CD4-positive, alpha-beta memory T cell (primary cell): ENCODE measurements around the gene LRIT2. TPM values are rescaled to one million over a fixed set of nuclear protein-coding genes. Genes with fewer than 3 reads are reported as not detected.

Source experiments
- CTCF ChIA-PET: fragments of 350-600 bp; sonication (Branson Sonifier 250); formaldehyde crosslinking; loops from one replicate; lab custom pipeline; 2021; ENCODE audit warnings: inconsistent platforms; ENCODE audit not compliant: partially characterized antibody; lab: Charles Lee
- POLR2A ChIA-PET: fragments of 350-600 bp; sonication (Branson Sonifier 250); formaldehyde crosslinking; loops from one replicate; lab custom pipeline; 2021; ENCODE audit not compliant: partially characterized antibody; lab: Charles Lee
- DNase-seq, 5 donors: peaks; one replicate each; pipeline versions ENCODE4 v3.0.0 to v3.0.0-alpha.2; 2020 to 2022; ENCODE audit warnings: mixed read lengths in 1 of 5
- H3K27ac ChIP-seq: one replicate; pipeline ENCODE4 v1.7.0; 2013; ENCODE audit warnings: low read depth, low read length
- H3K27me3 ChIP-seq: 2 replicates; pipeline ENCODE4 v1.7.0; 2013; ENCODE audit warnings: mild to moderate bottlenecking, low read length, moderate library complexity; ENCODE audit not compliant: insufficient read depth
- H3K36me3 ChIP-seq: 2 replicates; pipeline ENCODE4 v1.7.0; 2013; ENCODE audit warnings: mild to moderate bottlenecking, low read length, moderate library complexity; ENCODE audit not compliant: insufficient read depth
- H3K4me1 ChIP-seq: 2 replicates; pipeline ENCODE4 v1.7.0; 2013; ENCODE audit warnings: mild to moderate bottlenecking, low read length, moderate library complexity; ENCODE audit not compliant: insufficient read depth
- H3K4me3 ChIP-seq, 2 donors: one replicate each; pipeline ENCODE4 v1.7.0; 2013; ENCODE audit warnings: low read length in 2 of 2, mild to moderate bottlenecking in 1 of 2
- H3K9me3 ChIP-seq, 2 donors: one replicate each; pipeline ENCODE4 v1.7.0; 2013; ENCODE audit warnings: low read length in 2 of 2, control low read depth in 1 of 2; ENCODE audit not compliant: control insufficient read depth in 1 of 2
- H3K27ac Mint-ChIP-seq, 7 donors: one replicate each; pipeline ENCODE4 v1.8.0; 2020 to 2021; ENCODE audit warnings: mixed read lengths in 7 of 7, mild to moderate bottlenecking in 6 of 7, inconsistent platforms in 3 of 7, moderate library complexity in 3 of 7
- H3K27me3 Mint-ChIP-seq, 2 donors: one replicate each; pipeline ENCODE4 v1.8.0; 2020 to 2021; ENCODE audit warnings: mixed read lengths in 2 of 2
- H3K36me3 Mint-ChIP-seq, 2 donors: one replicate each; pipeline ENCODE4 v1.8.0; 2020 to 2021; ENCODE audit warnings: mixed read lengths in 2 of 2, inconsistent platforms in 1 of 2, mild to moderate bottlenecking in 1 of 2
- H3K4me1 Mint-ChIP-seq, 4 donors: one replicate each; pipeline ENCODE4 v1.8.0; 2020 to 2021; ENCODE audit warnings: mixed read lengths in 4 of 4, mild to moderate bottlenecking in 1 of 4
- H3K4me3 Mint-ChIP-seq, 8 donors: one replicate each; pipeline ENCODE4 v1.8.0; 2020 to 2021; ENCODE audit warnings: mixed read lengths in 8 of 8, mild to moderate bottlenecking in 7 of 8, moderate library complexity in 6 of 8, inconsistent platforms in 3 of 8
- H3K9me3 Mint-ChIP-seq, 8 donors: one replicate each; pipeline ENCODE4 v1.8.0; 2020 to 2021; ENCODE audit warnings: mixed read lengths in 8 of 8, mild to moderate bottlenecking in 5 of 8, inconsistent platforms in 3 of 8, moderate library complexity in 1 of 8
- intact Hi-C: fragments of 100-400 bp; cut with micrococcal nuclease; formaldehyde crosslinking; loops from one replicate; pipeline ENCODE4 v1.15.1; 2023
- polyA plus RNA-seq, 2 donors: library from polyadenylated mRNA; unstranded; fragments of 300-500 nt; fragmentation: Illumina TruSeq; gene quantifications; one replicate each; pipeline ENCODE4 v1.2.3, GENCODE V29; 2021
- total RNA-seq, 2 experiments: library from RNA; stranded (reverse); gene quantifications; one replicate each; pipeline ENCODE4 v1.2.3, GENCODE V29; 2021

LRIT2 gene
- total and polyA plus RNA-seq, 4 experiments from 2014 or later: not detected

GRCh38 chr10:84264611-84265141 is 39.3 kb upstream of the LRIT2 start:
- H3K4me3 Mint-ChIP-seq: no peak overlapping the region
- H3K4me3 ChIP-seq: no peak overlapping the region
- H3K9me3 ChIP-seq: no peaks in the 10 kb centered on the region
- H3K27me3 ChIP-seq: no peaks in the 10 kb centered on the region
- H3K36me3 ChIP-seq: no peaks in the 10 kb centered on the region
- H3K36me3 Mint-ChIP-seq: no peaks in the 10 kb centered on the region
- intact Hi-C loops: loop anchor here (1.0 to 5.0 kb wide), 4 partner anchors 70 to 273 kb away; no protein-coding TSS in a partner anchor
- DNase-seq: peak; percentile 57 to 68 (median 58)
- peaks cover 8 to 15% (median 10%) of the 10 kb centered on the region in 4 donors for H3K4me1 Mint-ChIP-seq
- H3K27me3 Mint-ChIP-seq: peaks cover 10 to 27% of the 10 kb centered on the region in 2 donors
- H3K4me1 ChIP-seq: no peaks in the 10 kb centered on the region
- ChIA-PET POLR2A (interaction anchor here (0.6 to 0.9 kb wide), 2 partner anchors 273 to 276 kb away, joined by 3 to 4 read pairs; no protein-coding TSS in a partner anchor), CTCF (interaction anchor here (0.6 to 11.3 kb wide), 22 partner anchors 8 to 286 kb away, joined by 3 to 326 read pairs (median 4); partner anchors contain the start of gene RGR)
- no peak overlapping the region for H3K27ac Mint-ChIP-seq
- no peaks in the 10 kb centered on the region for H3K9me3 Mint-ChIP-seq
- H3K27ac ChIP-seq: no peak overlapping the region

GRCh38 chr10:84263716-84264115 is 38.4 kb upstream of the LRIT2 start:
- Mint-ChIP-seq H3K4me1 (peaks cover 8 to 15% (median 10%) of the 10 kb centered on the region in 4 donors), H3K36me3 (no peaks in the 10 kb centered on the region), H3K4me3 (no peak overlapping the region), H3K27me3 (peaks cover 10 to 27% of the 10 kb centered on the region in 2 donors), H3K9me3 (peaks cover 0 to 2% (median 0%) of the 10 kb centered on the region in 8 donors), H3K27ac (no peak overlapping the region)
- H3K27me3 ChIP-seq: no peaks in the 10 kb centered on the region
- intact Hi-C loops: loop anchor here (1.0 to 5.0 kb wide), 4 partner anchors 71 to 274 kb away; no protein-coding TSS in a partner anchor
- H3K27ac ChIP-seq: no peak overlapping the region
- ChIA-PET CTCF (interaction anchor here (0.7 to 11.3 kb wide), 15 partner anchors 9 to 274 kb away, joined by 3 to 326 read pairs (median 4); no protein-coding TSS in a partner anchor), POLR2A (no interaction called here)
- H3K4me3 ChIP-seq: no peak overlapping the region
- no peaks in the 10 kb centered on the region for H3K9me3 ChIP-seq
- no peak for DNase-seq
- no peaks in the 10 kb centered on the region for H3K4me1 ChIP-seq
- no peaks in the 10 kb centered on the region for H3K36me3 ChIP-seq

- no peak overlapping the region for H3K27ac ChIP-seq
- Mint-ChIP-seq H3K4me3 (peak overlapping the region in 1 of 8 donors; percentile 12), H3K36me3 (no peaks in the 10 kb centered on the region), H3K9me3 (peaks cover 0 to 2% (median 0%) of the 10 kb centered on the region in 8 donors), H3K27me3 (peaks cover 13 to 33% of the 10 kb centered on the region in 2 donors), H3K27ac (no peak overlapping the region), H3K4me1 (peaks cover 3 to 7% (median 5%) of the 10 kb centered on the region in 4 donors)
- no peaks in the 10 kb centered on the region for H3K27me3 ChIP-seq
- no peak overlapping the region for H3K4me3 ChIP-seq
- H3K9me3 ChIP-seq: no peaks in the 10 kb centered on the region
- no peaks in the 10 kb centered on the region for H3K4me1 ChIP-seq
- POLR2A ChIA-PET: no interaction called here
- intact Hi-C loops: loop anchor here (5.0 kb wide), 1 partner anchor 170 kb away; no protein-coding TSS in a partner anchor
- no peaks in the 10 kb centered on the region for H3K36me3 ChIP-seq
- CTCF ChIA-PET: interaction anchor here (1.2 to 11.3 kb wide), 2 partner anchors 8 to 276 kb away, joined by 3 to 326 read pairs; no protein-coding TSS in a partner anchor
- DNase-seq: no peak
Observed at GRCh38 chr10:84262190-84262956, 37.0 kb upstream of the LRIT2 start.

- H3K4me3 ChIP-seq: no peak overlapping the region
- no peak overlapping the region for H3K4me3 Mint-ChIP-seq
- H3K27ac ChIP-seq: no peak overlapping the region
- H3K4me1 Mint-ChIP-seq: peaks cover 4 to 12% (median 9%) of the 10 kb centered on the region in 4 donors
- H3K36me3 Mint-ChIP-seq: no peaks in the 10 kb centered on the region
- H3K27me3 Mint-ChIP-seq: peaks cover 16 to 37% of the 10 kb centered on the region in 2 donors
- H3K27ac Mint-ChIP-seq: no peak overlapping the region
- POLR2A ChIA-PET: no interaction called here
- H3K4me1 ChIP-seq: no peaks in the 10 kb centered on the region
- intact Hi-C loops: loop anchor here (5.0 kb wide), 1 partner anchor 171 kb away; no protein-coding TSS in a partner anchor
- CTCF ChIA-PET: interaction anchor here (11.3 kb wide), 1 partner anchor 277 kb away, joined by 326 read pairs; no protein-coding TSS in a partner anchor
- DNase-seq: no peak
- peaks cover 0 to 2% (median 0%) of the 10 kb centered on the region in 8 donors for H3K9me3 Mint-ChIP-seq
- no peaks in the 10 kb centered on the region for H3K9me3 ChIP-seq
- H3K27me3 ChIP-seq: no peaks in the 10 kb centered on the region
- no peaks in the 10 kb centered on the region for H3K36me3 ChIP-seq
Observed at GRCh38 chr10:84261236-84261915, 36.0 kb upstream of the LRIT2 start.

- no peaks in the 10 kb centered on the region for H3K9me3 ChIP-seq
- ChIA-PET CTCF (interaction anchor here (1.3 to 2.5 kb wide), 4 partner anchors 9 to 282 kb away, joined by 5 to 12 read pairs (median 6); no protein-coding TSS in a partner anchor), POLR2A (no interaction called here)
- H3K4me1 ChIP-seq: no peaks in the 10 kb centered on the region
- Mint-ChIP-seq H3K4me1 (peaks cover 2 to 11% (median 6%) of the 10 kb centered on the region in 4 donors), H3K9me3 (peaks cover 0 to 2% (median 0%) of the 10 kb centered on the region in 8 donors), H3K27me3 (peaks cover 12 to 34% of the 10 kb centered on the region in 2 donors), H3K4me3 (no peak overlapping the region), H3K36me3 (no peaks in the 10 kb centered on the region), H3K27ac (no peak overlapping the region)
- H3K36me3 ChIP-seq: no peaks in the 10 kb centered on the region
- no peak for DNase-seq
- no peaks in the 10 kb centered on the region for H3K27me3 ChIP-seq
- intact Hi-C loops: no loop called here
- no peak overlapping the region for H3K27ac ChIP-seq
- no peak overlapping the region for H3K4me3 ChIP-seq
Observed at GRCh38 chr10:84258034-84258695, 32.8 kb upstream of the LRIT2 start.

GRCh38 chr10:84257343-84258020 is 32.1 kb upstream of the LRIT2 start:
- CTCF ChIA-PET: interaction anchor here (0.8 to 2.5 kb wide), 8 partner anchors 8 to 283 kb away, joined by 3 to 12 read pairs (median 6); partner anchors contain the start of gene GHITM
- no peak overlapping the region for H3K4me3 Mint-ChIP-seq
- no peaks in the 10 kb centered on the region for H3K9me3 ChIP-seq
- H3K27me3 Mint-ChIP-seq: peaks cover 9 to 29% of the 10 kb centered on the region in 2 donors
- no peaks in the 10 kb centered on the region for H3K27me3 ChIP-seq
- intact Hi-C loops: no loop called here
- POLR2A ChIA-PET: no interaction called here
- no peak overlapping the region for H3K27ac ChIP-seq
- peaks cover 0 to 2% (median 0%) of the 10 kb centered on the region in 8 donors for H3K9me3 Mint-ChIP-seq
- no peaks in the 10 kb centered on the region for H3K4me1 ChIP-seq
- DNase-seq: no peak
- no peak overlapping the region for H3K27ac Mint-ChIP-seq
- H3K4me3 ChIP-seq: no peak overlapping the region
- peaks cover 2 to 11% (median 6%) of the 10 kb centered on the region in 4 donors for H3K4me1 Mint-ChIP-seq
- H3K36me3 Mint-ChIP-seq: no peaks in the 10 kb centered on the region
- H3K36me3 ChIP-seq: no peaks in the 10 kb centered on the region
